Neutrophil (primary cell): ENCODE results near the gene RASD1.

Experiments used
- H3K27ac ChIP-seq: fragments of 200-600 bp; sonication (generic); 2 replicates; pipeline ENCODE4 v1.5.1; 2016; ENCODE audit warnings: mild to moderate bottlenecking, moderate library complexity
- H3K27me3 ChIP-seq: fragments of 200-600 bp; sonication (generic); 2 replicates; pipeline ENCODE4 v1.6.0; 2016; ENCODE audit warnings: mild to moderate bottlenecking
- H3K36me3 ChIP-seq: fragments of 200-600 bp; sonication (generic); 2 replicates; pipeline ENCODE4 v1.5.1; 2017
- H3K4me1 ChIP-seq, 2 experiments: fragments of 200-600 bp in 1 of 2; sonication (generic) in 1 of 2; 1 replicate in 1 of 2; 2 replicates in 1 of 2; pipeline versions ENCODE4 v1.5.1 to v1.6.1; 2013 to 2016; ENCODE audit warnings: low read depth in 1 of 2, low read length in 1 of 2, mild to moderate bottlenecking in 1 of 2, moderate library complexity in 1 of 2; ENCODE audit not compliant: control insufficient read depth in 1 of 2, insufficient read depth in 1 of 2
- H3K4me3 ChIP-seq, 2 experiments: fragments of 200-600 bp in 1 of 2; sonication (generic) in 1 of 2; 1 replicate in 1 of 2; 2 replicates in 1 of 2; pipeline ENCODE4 v1.5.1; 2013 to 2016; ENCODE audit warnings: low read depth in 1 of 2, low read length in 1 of 2, mild to moderate bottlenecking in 1 of 2, moderate library complexity in 1 of 2
- H3K9me3 ChIP-seq: fragments of 200-600 bp; sonication (generic); 2 replicates; pipeline ENCODE4 v1.5.1; 2016
- CTCF ChIP-seq: fragments of 200-600 bp; sonication (generic); IDR thresholded peaks from 2 replicates; pipeline ENCODE4 v1.5.1; 2016; ENCODE audit warnings: antibody characterized with exemption

RASD1 gene

GRCh38 chr17:17496189-17497064 is at the start of gene RASD1:
Gene RASD1, minus strand, starts transcription at chr17:17496395. Its CDS starts 214 bp downstream, at chr17:17496181.
- H3K27ac ChIP-seq, result peak within 1 kb of the TSS; percentile 42
- no peaks in the 10 kb centered on the region for H3K9me3 ChIP-seq
- peaks cover 55% of the 10 kb centered on the region for H3K27me3 ChIP-seq
- peak within 1 kb of the TSS; percentile 67 to 73 for H3K4me3 ChIP-seq
- H3K4me1 ChIP-seq, result peaks cover 18 to 27% of the 10 kb centered on the region in 2 experiments
- TF ChIP-seq CTCF, result peak; percentile 93
- H3K36me3 ChIP-seq, result peaks cover 18% of the 10 kb centered on the region

- no peak overlapping the region for H3K4me3 ChIP-seq
- no peaks in the 10 kb centered on the region for H3K36me3 ChIP-seq
- no peaks in the 10 kb centered on the region for H3K9me3 ChIP-seq
- no peak overlapping the region for H3K27ac ChIP-seq
- H3K4me1 ChIP-seq, result no peaks in the 10 kb centered on the region
- no peaks in the 10 kb centered on the region for H3K27me3 ChIP-seq
- TF ChIP-seq CTCF, result no peak
These were observed 49.8 kb upstream of the RASD1 start for GRCh38 chr17:17545984-17546383.

- H3K4me3 ChIP-seq, result no peak overlapping the region
- H3K9me3 ChIP-seq, result no peaks in the 10 kb centered on the region
- H3K36me3 ChIP-seq, result no peaks in the 10 kb centered on the region
- no peaks in the 10 kb centered on the region for H3K4me1 ChIP-seq
- no peaks in the 10 kb centered on the region for H3K27me3 ChIP-seq
- no peak for TF ChIP-seq CTCF
- H3K27ac ChIP-seq, result no peak overlapping the region
These were observed 49.0 kb upstream of the RASD1 start for GRCh38 chr17:17545031-17545820.

- Histone ChIP-seq H3K27ac (no peak overlapping the region), H3K4me3 (no peak overlapping the region), H3K36me3 (no peaks in the 10 kb centered on the region), H3K9me3 (no peaks in the 10 kb centered on the region), H3K27me3 (no peaks in the 10 kb centered on the region), H3K4me1 (no peaks in the 10 kb centered on the region)
- TF ChIP-seq CTCF, result no peak
These were observed 46.9 kb upstream of the RASD1 start for GRCh38 chr17:17542906-17543635.

GRCh38 chr17:17541640-17542001 is 45.4 kb upstream of the RASD1 start:
- Histone ChIP-seq H3K36me3 (no peaks in the 10 kb centered on the region), H3K4me3 (no peak overlapping the region), H3K4me1 (no peaks in the 10 kb centered on the region), H3K27ac (no peak overlapping the region), H3K27me3 (no peaks in the 10 kb centered on the region), H3K9me3 (no peaks in the 10 kb centered on the region)
- no peak for TF ChIP-seq CTCF
